GM12878 (cell line): ENCODE results near the gene IRF7. TPM values are rescaled to one million over a fixed set of nuclear protein-coding genes. Genes with fewer than 3 reads are reported as not detected.
"Not testable (repeated sequence)": the region's sequence is repeated elsewhere in the genome, so short reads cannot be mapped to it uniquely, and the experiment has no call there.

Experiments
- ATAC-seq: fragments of 200-7000 bp; cut with Tn5 transposase; 3 replicates; pipeline ENCODE4 v1.9.1; 2020; ENCODE audit warnings: mild to moderate bottlenecking, moderate library complexity
- BruUV-seq: library from RNA; stranded (reverse); fragments of 400-500 nt; replicated peaks from 2 replicates; lab custom pipeline; 2021; lab: Mats Ljungman, UMichigan
- CTCF ChIA-PET: fragments of 300-600 bp; sonication (Branson Sonifier 250); formaldehyde crosslinking; extraction: SDS; loops from one replicate; lab custom pipeline; 2021; ENCODE audit warnings: inconsistent platforms; lab: Yijun Ruan, JAX
- POLR2A ChIA-PET: fragments of 350-600 bp; formaldehyde crosslinking; extraction: SDS; loops from one replicate; lab custom pipeline; 2021; ENCODE audit warnings: inconsistent platforms; lab: Charles Lee
- RAD21 ChIA-PET: fragments of 300-600 bp; sonication (Branson Sonifier 250); formaldehyde crosslinking; loops from one replicate; lab custom pipeline; 2023; ENCODE audit warnings: antibody characterized with exemption; ENCODE audit not compliant: unreplicated experiment; lab: Charles Lee
- SMC1A ChIA-PET: fragments of 300-600 bp; sonication (Branson Sonifier 250); formaldehyde crosslinking; loops from one replicate; lab custom pipeline; 2023; ENCODE audit not compliant: unreplicated experiment, uncharacterized antibody; lab: Charles Lee
- DNase-seq: peaks from one replicate; pipeline ENCODE4 v3.0.0-alpha.2; 2011; ENCODE audit warnings: low read depth, low spot score
- FAIRE-seq: peaks from 3 replicates; lab custom pipeline; 2011; peaks lifted over from hg19 to GRCh38; lab: Jason Lieb, UNC
- H2AFZ ChIP-seq: 2 replicates; pipeline ENCODE4 v1.6.0; 2011; ENCODE audit warnings: low read depth, low read length, control low read depth; ENCODE audit not compliant: control insufficient read depth
- H3K27ac ChIP-seq: 2 replicates; pipeline ENCODE4 v1.5.1; 2011; ENCODE audit warnings: control low read depth; ENCODE audit not compliant: control insufficient read depth, insufficient read depth
- H3K27me3 ChIP-seq, 2 experiments: replicated peaks in 1 of 2; 2 replicates each; pipeline versions ENCODE4 v1.6.0 to v1.6.1; 2011; ENCODE audit warnings: low read length in 1 of 2; ENCODE audit not compliant: control insufficient read depth in 2 of 2, insufficient read depth in 2 of 2
- H3K36me3 ChIP-seq, 2 experiments: 2 replicates each; pipeline ENCODE4 v1.5.1; 2011; ENCODE audit warnings: low read length in 1 of 2; ENCODE audit not compliant: control insufficient read depth in 2 of 2, insufficient read depth in 2 of 2
- H3K4me1 ChIP-seq: 2 replicates; pipeline ENCODE4 v1.6.1; 2011; ENCODE audit warnings: mild to moderate bottlenecking, low read length, moderate library complexity, mixed read lengths; ENCODE audit not compliant: control insufficient read depth, insufficient read depth
- H3K4me2 ChIP-seq: 2 replicates; pipeline ENCODE4 v1.6.0; 2011; ENCODE audit warnings: control low read depth; ENCODE audit not compliant: control insufficient read depth, insufficient read depth
- H3K4me3 ChIP-seq: fragments of 200-600 bp; sonication (generic); 2 replicates; pipeline ENCODE4 v1.5.1; 2016
- H3K79me2 ChIP-seq: 2 replicates; pipeline ENCODE4 v1.6.0; 2011; ENCODE audit warnings: low read length; ENCODE audit not compliant: control insufficient read depth, insufficient read depth
- H3K9ac ChIP-seq: 2 replicates; pipeline ENCODE4 v1.8.0; 2011; ENCODE audit warnings: low read length, control low read depth, mixed read lengths; ENCODE audit not compliant: control insufficient read depth, insufficient read depth
- H3K9me3 ChIP-seq: replicated peaks from 3 replicates; pipeline ENCODE4 v1.5.1; 2011; ENCODE audit warnings: mild to moderate bottlenecking, low read length; ENCODE audit not compliant: control insufficient read depth, insufficient read depth
- H4K20me1 ChIP-seq: 2 replicates; pipeline ENCODE4 v1.6.0; 2011; ENCODE audit not compliant: control insufficient read depth, insufficient read depth
- HDAC6 ChIP-seq: fragments of 200-600 bp; sonication (generic); IDR thresholded peaks from one replicate; pipeline ENCODE4 v1.8.0; 2017; ENCODE audit warnings: antibody characterized with exemption; ENCODE audit not compliant: unreplicated experiment
- NR2C1 ChIP-seq: fragments of 450-650 bp; IDR thresholded peaks from 2 replicates; pipeline ENCODE4 v1.6.1; 2017; ENCODE audit warnings: antibody characterized with exemption, mild to moderate bottlenecking, moderate library complexity
- WGBS: methylation state at CpG from one replicate; pipeline ENCODE4 v1.1.6; 2016; ENCODE audit warnings: low lambda C conversion rate; ENCODE audit not compliant: insufficient replicate concordance, insufficient coverage; ENCODE audit errors: missing lambda C conversion rate; 5-methylcytosine and 5-hydroxymethylcytosine counted together
- in situ Hi-C: fragments of 300-500 bp; cut with MboI; formaldehyde crosslinking; loops from 9 replicates; pipeline ENCODE4 v1.14.3; 2018; ENCODE audit warnings: mixed read lengths
- intact Hi-C: fragments of 100-400 bp; cut with micrococcal nuclease; formaldehyde crosslinking; loops from one replicate; pipeline ENCODE4 v1.14.2; 2022; ENCODE audit not compliant: unreplicated experiment
- polyA plus RNA-seq, 11 experiments: library from polyadenylated mRNA; depleted of rRNA in 4 of 11; unstranded in 6 of 11; stranded (reverse) in 5 of 11; fragments of >200 nt; fragmentation: Nextera tagmentation in 4 of 11; fragmentation: Illumina TruSeq in 1 of 11; extraction: Ambion mirVana in 4 of 11; extraction: Trizol in 1 of 11; gene quantifications; 1 replicate in 1 of 11; 2 replicates in 10 of 11; pipeline versions ENCODE4 v1.2.1 to v1.2.3, GENCODE V29; 2011 to 2016; ENCODE audit warnings: inconsistent platforms in 2 of 11, missing spikeins in 2 of 11, low read depth in 1 of 11
- total RNA-seq, 4 experiments: library from RNA; depleted of rRNA in 3 of 4; stranded (reverse); fragments of >200 nt in 3 of 4; fragmentation: Illumina TruSeq in 1 of 4; extraction: Trizol in 1 of 4; gene quantifications; 2 replicates each; pipeline versions ENCODE4 v1.2.1 to v1.2.3, GENCODE V29; 2013 to 2021
- TF ChIP-seq, protein P1 (sequence below): fragments of 450-650 bp; formaldehyde crosslinking; IDR thresholded peaks from 2 replicates; pipeline ENCODE4 v1.4.0; 2022; ENCODE audit warnings: mild to moderate bottlenecking, moderate library complexity

IRF7 gene
- total and polyA plus RNA-seq, 10 of the 15 experiments (the other 5 are each of a cell fraction or from before 2014, with no cell fraction given), result 4.4 to 141 (median 67.6) TPM

DNA sequence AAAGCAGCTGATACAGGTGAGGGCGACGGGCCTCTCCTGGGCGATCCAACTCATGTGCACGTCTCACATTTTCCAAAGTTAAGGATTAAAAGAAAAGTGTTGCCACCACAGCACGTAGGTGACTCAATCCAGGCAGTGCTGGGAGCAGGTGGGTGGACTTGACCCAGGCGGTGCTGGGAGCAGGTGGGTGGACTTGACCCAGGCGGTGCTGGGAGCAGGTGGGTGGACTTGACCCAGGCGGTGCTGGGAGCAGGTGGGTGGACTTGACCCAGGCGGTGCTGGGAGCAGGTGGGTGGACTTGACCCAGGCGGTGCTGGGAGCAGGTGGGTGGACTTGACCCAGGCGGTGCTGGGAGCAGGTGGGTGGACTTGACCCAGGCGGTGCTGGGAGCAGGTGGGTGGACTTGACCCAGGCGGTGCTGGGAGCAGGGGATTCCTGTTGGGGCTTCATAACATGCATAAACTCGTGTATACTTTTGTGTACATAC, 32.0 kb upstream of the IRF7 start:
- peaks cover 13% of the 10 kb centered on the region for H3K4me1 ChIP-seq
- FAIRE-seq, H3K27me3 ChIP-seq, BruUV-seq, H3K4me3 ChIP-seq, H3K9ac ChIP-seq, H3K4me2 ChIP-seq, POLR2A ChIA-PET, H3K36me3 ChIP-seq, H3K27ac ChIP-seq, SMC1A ChIA-PET, H3K9me3 ChIP-seq, H3K79me2 ChIP-seq, H4K20me1 ChIP-seq, in situ Hi-C loops, CTCF ChIA-PET, DNase-seq, H2AFZ ChIP-seq, RAD21 ChIA-PET, intact Hi-C loops, ATAC-seq: not testable (repeated sequence)
- 96% methylated on average over 9 of the region's 14 CpGs for WGBS

DNA sequence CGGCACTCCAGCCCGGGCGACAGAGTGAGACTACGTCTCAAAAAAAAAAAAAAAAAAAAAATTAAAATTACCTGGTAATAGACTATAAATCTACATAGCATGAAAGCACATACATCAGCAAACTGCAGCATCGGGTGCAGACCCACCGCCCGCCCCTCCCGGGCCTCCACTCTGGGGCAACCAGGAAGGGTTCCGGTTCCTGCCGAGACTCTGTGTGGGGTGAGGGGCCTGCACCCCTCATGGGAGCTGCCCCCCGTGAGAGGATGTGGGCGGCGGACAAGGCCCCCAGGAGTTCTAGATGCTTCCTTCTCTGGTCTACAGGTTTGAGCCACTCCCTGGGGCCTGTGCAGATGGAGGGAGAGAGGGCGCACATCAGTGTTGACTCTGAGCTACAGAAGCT, 30.5 kb upstream of the IRF7 start:
- Histone ChIP-seq H3K4me1 (peaks cover 13% of the 10 kb centered on the region), H4K20me1 (no peaks in the 10 kb centered on the region), H3K27me3 (no peaks in the 10 kb centered on the region), H3K9me3 (no peaks in the 10 kb centered on the region), H3K36me3 (peaks cover 2 to 3% of the 10 kb centered on the region in 2 experiments; a peak in 3 of 4 replicates), H3K4me3 (no peak overlapping the region), H3K9ac (no peak overlapping the region), H3K79me2 (no peaks in the 10 kb centered on the region), H3K4me2 (no peak overlapping the region), H2AFZ (no peak overlapping the region), H3K27ac (peak overlapping the region; percentile 37)
- intact Hi-C loops (no loop called here), in situ Hi-C loops (no loop called here)
- SMC1A ChIA-PET, result no interaction called here
- DNase-seq (no peak), ATAC-seq (no peak; the same call in 2 of the 3 replicates), FAIRE-seq (no peak)
- CTCF ChIA-PET, result no interaction called here
- no peak for TF ChIP-seq NR2C1
- TF ChIP-seq, protein P1, sequence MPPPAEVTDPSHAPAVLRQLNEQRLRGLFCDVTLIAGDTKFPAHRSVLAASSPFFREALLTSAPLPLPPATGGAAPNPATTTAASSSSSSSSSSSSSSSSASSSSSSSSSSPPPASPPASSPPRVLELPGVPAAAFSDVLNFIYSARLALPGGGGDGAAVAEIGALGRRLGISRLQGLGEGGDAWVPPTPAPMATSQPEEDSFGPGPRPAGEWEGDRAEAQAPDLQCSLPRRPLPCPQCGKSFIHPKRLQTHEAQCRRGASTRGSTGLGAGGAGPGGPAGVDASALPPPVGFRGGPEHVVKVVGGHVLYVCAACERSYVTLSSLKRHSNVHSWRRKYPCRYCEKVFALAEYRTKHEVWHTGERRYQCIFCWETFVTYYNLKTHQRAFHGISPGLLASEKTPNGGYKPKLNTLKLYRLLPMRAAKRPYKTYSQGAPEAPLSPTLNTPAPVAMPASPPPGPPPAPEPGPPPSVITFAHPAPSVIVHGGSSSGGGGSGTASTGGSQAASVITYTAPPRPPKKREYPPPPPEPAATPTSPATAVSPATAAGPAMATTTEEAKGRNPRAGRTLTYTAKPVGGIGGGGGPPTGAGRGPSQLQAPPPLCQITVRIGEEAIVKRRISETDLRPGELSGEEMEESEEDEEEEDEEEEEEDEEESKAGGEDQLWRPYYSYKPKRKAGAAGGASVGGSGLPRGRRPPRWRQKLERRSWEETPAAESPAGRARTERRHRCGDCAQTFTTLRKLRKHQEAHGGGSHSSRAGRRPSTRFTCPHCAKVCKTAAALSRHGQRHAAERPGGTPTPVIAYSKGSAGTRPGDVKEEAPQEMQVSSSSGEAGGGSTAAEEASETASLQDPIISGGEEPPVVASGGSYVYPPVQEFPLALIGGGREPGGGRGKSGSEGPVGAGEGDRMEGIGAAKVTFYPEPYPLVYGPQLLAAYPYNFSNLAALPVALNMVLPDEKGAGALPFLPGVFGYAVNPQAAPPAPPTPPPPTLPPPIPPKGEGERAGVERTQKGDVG (CRISPR knock-in tag), result no peak
- no peak for TF ChIP-seq HDAC6
- RAD21 ChIA-PET, result no interaction called here
- 78% methylated on average over 13 of the region's 14 CpGs for WGBS
- POLR2A ChIA-PET, result interaction anchor here (0.7 kb wide), 1 partner anchor 98 kb away, joined by 3 read pairs; no protein-coding TSS in a partner anchor
- BruUV-seq, result no TSS peak
